Measurements from ENCODE around the gene TMBIM4.

DNA sequence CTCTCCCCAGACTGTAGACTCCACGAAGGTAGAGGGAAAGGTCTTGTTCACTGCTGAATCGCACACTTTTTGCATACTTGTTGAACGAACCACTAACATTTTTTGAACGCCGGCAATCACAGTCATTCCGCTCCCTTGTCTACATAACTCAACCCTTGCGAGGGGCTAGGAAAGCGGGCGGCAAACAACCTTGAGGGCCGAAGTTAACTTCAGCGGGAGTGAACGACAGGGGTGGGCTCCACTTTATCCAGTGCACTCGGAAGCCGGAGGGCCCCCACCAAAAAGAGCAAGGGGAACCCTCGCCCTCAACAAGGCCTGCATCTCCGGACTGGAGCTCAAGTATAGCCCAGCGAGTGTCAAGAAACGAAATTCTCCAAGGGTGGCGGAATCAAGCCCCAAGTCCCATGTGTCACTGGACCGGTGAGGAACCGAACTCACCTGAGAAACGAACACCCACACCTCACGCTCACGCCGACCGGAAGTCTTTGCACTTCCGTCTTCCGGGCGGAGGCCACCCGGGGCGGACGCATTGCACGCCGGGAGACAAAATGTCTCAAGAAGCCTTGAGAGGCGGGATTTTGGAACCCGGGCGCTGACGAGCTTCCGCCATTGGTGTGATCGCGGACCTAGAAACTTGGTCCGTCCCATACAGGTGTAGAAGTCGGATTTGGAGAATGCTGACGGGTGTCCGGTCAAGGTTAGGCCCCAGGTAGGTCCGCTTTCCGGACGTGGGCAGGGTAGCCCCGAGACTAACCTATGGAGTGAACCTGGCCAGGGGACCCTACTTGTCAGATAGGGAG, 39.3 kb downstream of the TMBIM4 start, which contains the start of gene LLPH:
- TF ChIP-seq, protein P1, sequence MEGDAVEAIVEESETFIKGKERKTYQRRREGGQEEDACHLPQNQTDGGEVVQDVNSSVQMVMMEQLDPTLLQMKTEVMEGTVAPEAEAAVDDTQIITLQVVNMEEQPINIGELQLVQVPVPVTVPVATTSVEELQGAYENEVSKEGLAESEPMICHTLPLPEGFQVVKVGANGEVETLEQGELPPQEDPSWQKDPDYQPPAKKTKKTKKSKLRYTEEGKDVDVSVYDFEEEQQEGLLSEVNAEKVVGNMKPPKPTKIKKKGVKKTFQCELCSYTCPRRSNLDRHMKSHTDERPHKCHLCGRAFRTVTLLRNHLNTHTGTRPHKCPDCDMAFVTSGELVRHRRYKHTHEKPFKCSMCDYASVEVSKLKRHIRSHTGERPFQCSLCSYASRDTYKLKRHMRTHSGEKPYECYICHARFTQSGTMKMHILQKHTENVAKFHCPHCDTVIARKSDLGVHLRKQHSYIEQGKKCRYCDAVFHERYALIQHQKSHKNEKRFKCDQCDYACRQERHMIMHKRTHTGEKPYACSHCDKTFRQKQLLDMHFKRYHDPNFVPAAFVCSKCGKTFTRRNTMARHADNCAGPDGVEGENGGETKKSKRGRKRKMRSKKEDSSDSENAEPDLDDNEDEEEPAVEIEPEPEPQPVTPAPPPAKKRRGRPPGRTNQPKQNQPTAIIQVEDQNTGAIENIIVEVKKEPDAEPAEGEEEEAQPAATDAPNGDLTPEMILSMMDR (IDR thresholded peaks at IDR 0.05; ENCODE audit: low read depth, low read length, missing input control) = no peak
- TF ChIP-seq TAF1 (conservative IDR thresholded peaks at IDR 0.05) (peak; percentile 50), JUND (IDR thresholded peaks at IDR 0.05) (no peak), FOXA1 (IDR thresholded peaks at IDR 0.05) (no peak), MAX (IDR thresholded peaks at IDR 0.05) (peak; percentile 90), REST (IDR thresholded peaks at IDR 0.05) (no peak), YY1 (IDR thresholded peaks at IDR 0.05) (peak; percentile 94), RAD21 (IDR thresholded peaks at IDR 0.05) (peak; percentile 19 to 43), ZBTB33 (IDR thresholded peaks at IDR 0.05) (peak; percentile 67), GABPA (IDR thresholded peaks at IDR 0.05 in 1 of 2, conservative IDR thresholded peaks at IDR 0.05 in 1 of 2) (peak; percentile 93 to 99), RXRA (IDR thresholded peaks at IDR 0.05) (peak in 1 of 2 donors; percentile 34)
